ENCODE results near the gene RPUSD3. TPM values are rescaled to one million over a fixed set of nuclear protein-coding genes. Genes with fewer than 3 reads are reported as not detected.

Gene RPUSD3
- total and polyA plus RNA-seq, 7 donors, result 39.7 to 64.2 (median 49.4) TPM

- Histone ChIP-seq H3K9me3 (no peaks in the 10 kb centered on the region), H3K36me3 (ENCODE audit: insufficient read depth in 1 of 2, low read depth in 1 of 2) (peaks cover 5 to 59% of the 10 kb centered on the region in 2 donors), H3K4me1 (peaks cover 24% of the 10 kb centered on the region), H3K27me3 (ENCODE audit: insufficient read depth in 3 of 3, low read length in 2 of 3) (no peaks in the 10 kb centered on the region), H3K27ac (peak within 1 kb of the TSS; percentile 95), H3K4me3 (peak within 1 kb of the TSS; percentile 87)
- DNase-seq (peak; percentile 94 to 96), ATAC-seq (peak; percentile 93 to 94 (median 94))
- TF ChIP-seq CTCF (IDR thresholded peaks at IDR 0.05), result no peak
- intact Hi-C loops (cut with DNase I), result no loop called here
- 1% methylated on average over 61 to 65 of the region's 65 CpGs for WGBS, 3 donors
Measured at GRCh38 chr3:9792405-9793160, 51.2 kb downstream of the RPUSD3 start, which contains the start of the genes ARPC4 and TADA3. TSS of gene ARPC4 (plus strand) at chr3:9793082. CDS start at chr3:9793122, 40 bp downstream. TSS of gene TADA3 (minus strand) at chr3:9792473. CDS start at chr3:9791466, 1,007 bp downstream.

- intact Hi-C loops (cut with DNase I), result no loop called here
- H3K36me3 ChIP-seq (ENCODE audit: insufficient read depth in 1 of 2, low read depth in 1 of 2), result peaks cover 5 to 59% of the 10 kb centered on the region in 2 donors
- peaks cover 24% of the 10 kb centered on the region for H3K4me1 ChIP-seq
- H3K4me3 ChIP-seq, result peak overlapping the region; percentile 87
- peak overlapping the region; percentile 95 for H3K27ac ChIP-seq
- 14 to 16% (median 16%) methylated on average over 14 of the region's 14 CpGs for WGBS, 3 donors
- no peaks in the 10 kb centered on the region for H3K9me3 ChIP-seq
- H3K27me3 ChIP-seq (ENCODE audit: insufficient read depth in 3 of 3, low read length in 2 of 3), result no peaks in the 10 kb centered on the region
- DNase-seq (no peak), ATAC-seq (no peak)
- TF ChIP-seq CTCF (IDR thresholded peaks at IDR 0.05), result no peak
Measured at GRCh38 chr3:9791790-9792404, 51.9 kb downstream of the RPUSD3 start.

DNA sequence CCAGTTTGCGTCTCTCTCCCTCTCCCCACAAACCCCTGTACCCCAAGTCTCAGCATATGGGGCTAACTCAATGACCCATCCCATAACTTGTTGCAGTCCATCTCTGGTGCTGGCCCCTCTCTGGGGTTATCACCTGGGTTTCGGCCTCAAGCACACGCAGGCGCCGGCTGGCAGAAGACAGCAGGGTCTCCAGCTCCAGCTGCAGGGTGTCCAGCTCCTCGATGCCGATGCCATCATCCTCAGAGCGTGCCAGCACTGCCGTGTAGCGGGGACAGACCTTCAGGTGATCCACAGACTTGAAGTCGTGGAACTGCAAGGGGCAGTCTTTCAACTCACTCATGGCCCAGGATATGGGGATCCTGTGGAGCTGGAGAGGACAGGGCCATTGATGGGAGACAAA is 52.7 kb downstream of the RPUSD3 start:
- intact Hi-C loops (cut with DNase I), result no loop called here
- no peak for TF ChIP-seq CTCF (IDR thresholded peaks at IDR 0.05)

More for the DNA sequence above, 52.7 kb downstream of the RPUSD3 start:
- H3K36me3 ChIP-seq (ENCODE audit: insufficient read depth in 1 of 2, low read depth in 1 of 2), result peaks cover 8 to 65% of the 10 kb centered on the region in 2 donors
- H3K27ac ChIP-seq, result peak overlapping the region; percentile 95
- ATAC-seq (no peak), DNase-seq (no peak)
- 79 to 81% (median 81%) methylated on average over 11 of the region's 11 CpGs for WGBS, 3 donors
- H3K4me1 ChIP-seq, result peaks cover 24% of the 10 kb centered on the region
- H3K27me3 ChIP-seq (ENCODE audit: insufficient read depth in 3 of 3, low read length in 2 of 3), result no peaks in the 10 kb centered on the region
- H3K9me3 ChIP-seq, result no peaks in the 10 kb centered on the region
- H3K4me3 ChIP-seq, result no peak overlapping the region

Other genes starting within 250 kb of the RPUSD3 start
- 10 to 100 TPM; 29.7 to 67.2 (median 37.4) TPM for gene MTMR14, start 194.5 kb downstream of the RPUSD3 start, total RNA-seq
- 10 to 100 TPM; 31.2 to 57.5 (median 38.7) TPM for gene MTMR14, start 194.5 kb downstream of the RPUSD3 start, polyA plus RNA-seq
- gene CPNE9, start 140.2 kb downstream of the RPUSD3 start, total RNA-seq, result not detected
- gene CPNE9, start 140.2 kb downstream of the RPUSD3 start, polyA plus RNA-seq, result under 1 TPM in 1 of 3 donors, not detected in 2; 0.05 TPM
- 10 to 100 TPM in 3 of 4 donors, 1 to 10 TPM in 1; 9.9 to 16.1 (median 12.5) TPM for gene BRPF1, start 112.3 kb downstream of the RPUSD3 start, total RNA-seq
- gene BRPF1, start 112.3 kb downstream of the RPUSD3 start, polyA plus RNA-seq, result 1 to 10 TPM; 6.8 to 9.8 (median 9.0) TPM
- gene OGG1, start 94.1 kb downstream of the RPUSD3 start, total RNA-seq, result 1 to 10 TPM; 6.9 to 9.5 (median 8.1) TPM
- gene OGG1, start 94.1 kb downstream of the RPUSD3 start, polyA plus RNA-seq, result 10 to 100 TPM in 1 of 3 donors, 1 to 10 TPM in 2; 6.3 to 19.7 (median 9.1) TPM
- gene CAMK1, start 74.1 kb downstream of the RPUSD3 start, total RNA-seq, result 1 to 10 TPM; 4.5 to 7.2 (median 5.5) TPM
- 1 to 10 TPM; 3.9 to 5.7 (median 5.5) TPM for gene CAMK1, start 74.1 kb downstream of the RPUSD3 start, polyA plus RNA-seq
- gene TADA3, start 51.5 kb downstream of the RPUSD3 start, total RNA-seq, result 10 to 100 TPM; 42.6 to 45.2 (median 43.2) TPM
- 10 to 100 TPM; 42.2 to 75.7 (median 68.3) TPM for gene TADA3, start 51.5 kb downstream of the RPUSD3 start, polyA plus RNA-seq
- gene ARPC4, start 50.9 kb downstream of the RPUSD3 start, total RNA-seq, result 100 to 1,000 TPM in 1 of 4 donors, 10 to 100 TPM in 3; 53.9 to 117 (median 84.9) TPM
- gene ARPC4, start 50.9 kb downstream of the RPUSD3 start, polyA plus RNA-seq, result 100 to 1,000 TPM in 2 of 3 donors, 10 to 100 TPM in 1; 76.9 to 155 (median 142) TPM
- 10 to 100 TPM in 1 of 4 donors, 1 to 10 TPM in 3; 6.4 to 19.0 (median 7.7) TPM for gene TTLL3, start 33.7 kb downstream of the RPUSD3 start, total RNA-seq
- 1 to 10 TPM; 2.9 to 5.0 (median 4.3) TPM for gene TTLL3, start 33.7 kb downstream of the RPUSD3 start, polyA plus RNA-seq
- 1 to 10 TPM in 2 of 4 donors, under 1 TPM in 2; 0.75 to 3.3 (median 1.3) TPM for gene CIDEC, start 36.2 kb upstream of the RPUSD3 start, total RNA-seq
- 10 to 100 TPM in 1 of 3 donors, 1 to 10 TPM in 2; 3.5 to 15.0 (median 4.4) TPM for gene CIDEC, start 36.2 kb upstream of the RPUSD3 start, polyA plus RNA-seq
- gene JAGN1, start 46.6 kb upstream of the RPUSD3 start, total RNA-seq, result 10 to 100 TPM; 18.6 to 44.4 (median 29.5) TPM
- 10 to 100 TPM; 45.2 to 98.2 (median 64.9) TPM for gene JAGN1, start 46.6 kb upstream of the RPUSD3 start, polyA plus RNA-seq
- gene IL17RE, start 58.8 kb upstream of the RPUSD3 start, total RNA-seq, result under 1 TPM; 0.20 to 0.84 (median 0.59) TPM
- 1 to 10 TPM in 1 of 3 donors, under 1 TPM in 2; 0.07 to 1.1 (median 0.86) TPM for gene IL17RE, start 58.8 kb upstream of the RPUSD3 start, polyA plus RNA-seq
- gene IL17RC, start 73.1 kb upstream of the RPUSD3 start, total RNA-seq, result 10 to 100 TPM; 10.4 to 27.0 (median 20.5) TPM
- gene IL17RC, start 73.1 kb upstream of the RPUSD3 start, polyA plus RNA-seq, result 10 to 100 TPM; 10.8 to 21.9 (median 13.9) TPM
- gene CRELD1, start 89.8 kb upstream of the RPUSD3 start, total RNA-seq, result 10 to 100 TPM; 28.5 to 47.5 (median 37.8) TPM
- gene CRELD1, start 89.8 kb upstream of the RPUSD3 start, polyA plus RNA-seq, result 10 to 100 TPM; 24.2 to 35.0 (median 25.2) TPM
- gene PRRT3, start 108.4 kb upstream of the RPUSD3 start, total RNA-seq, result 1 to 10 TPM; 1.3 to 1.9 (median 1.6) TPM
- gene PRRT3, start 108.4 kb upstream of the RPUSD3 start, polyA plus RNA-seq, result 1 to 10 TPM in 1 of 3 donors, under 1 TPM in 2; 0.55 to 4.0 (median 0.65) TPM
- gene EMC3, start 142.8 kb upstream of the RPUSD3 start, total RNA-seq, result 100 to 1,000 TPM; 145 to 266 (median 188) TPM
- 100 to 1,000 TPM; 171 to 256 (median 198) TPM for gene EMC3, start 142.8 kb upstream of the RPUSD3 start, polyA plus RNA-seq
- gene FANCD2, start 182.4 kb upstream of the RPUSD3 start, total RNA-seq, result 1 to 10 TPM in 1 of 4 donors, under 1 TPM in 3; 0.39 to 1.0 (median 0.75) TPM
- 1 to 10 TPM in 1 of 3 donors, under 1 TPM in 2; 0.08 to 1.0 (median 0.47) TPM for gene FANCD2, start 182.4 kb upstream of the RPUSD3 start, polyA plus RNA-seq